GM21825 (cell line): ENCODE measurements around the gene APOA4.
"Not testable (repeated sequence)": the region's sequence is repeated elsewhere in the genome, so short reads cannot be mapped to it uniquely, and the experiment has no call there.

Experiments
- ATAC-seq: cut with Tn5 transposase; IDR thresholded peaks from one replicate; pipeline ENCODE4 v1.9.1; 2021; ENCODE audit warnings: mild to moderate bottlenecking, moderate library complexity; ENCODE audit not compliant: unreplicated experiment

APOA4 gene

GRCh38 chr11:116804001-116804400, 19.1 kb downstream of the APOA4 start:
- no peak for ATAC-seq

- not testable (repeated sequence) for ATAC-seq
Measured at GRCh38 chr11:116801662-116802061, 21.4 kb downstream of the APOA4 start.

- ATAC-seq: no peak
Measured at GRCh38 chr11:116800610-116801009, 22.5 kb downstream of the APOA4 start.

GRCh38 chr11:116798368-116798767, 24.7 kb downstream of the APOA4 start:
- no peak for ATAC-seq

GRCh38 chr11:116797816-116798215, 25.3 kb downstream of the APOA4 start:
- ATAC-seq: no peak

- ATAC-seq: no peak
Measured at GRCh38 chr11:116796548-116796947, 26.6 kb downstream of the APOA4 start.

GRCh38 chr11:116794851-116795250, 28.3 kb downstream of the APOA4 start:
- no peak for ATAC-seq

GRCh38 chr11:116793772-116794097, 29.4 kb downstream of the APOA4 start:
- no peak for ATAC-seq

- ATAC-seq: no peak
Measured at GRCh38 chr11:116792869-116793771, 30.0 kb downstream of the APOA4 start.

GRCh38 chr11:116792144-116792868, 30.8 kb downstream of the APOA4 start:
- ATAC-seq: no peak

GRCh38 chr11:116791813-116792143, 31.3 kb downstream of the APOA4 start, which contains the start of gene APOA5:
Gene APOA5, minus strand, starts transcription at chr11:116791879. Its CDS starts 19 bp downstream, at chr11:116791860.
- ATAC-seq: no peak

- ATAC-seq: no peak
Measured at GRCh38 chr11:116791002-116791812, 31.9 kb downstream of the APOA4 start.

- no peak for ATAC-seq
Measured at GRCh38 chr11:116790167-116791001, 32.7 kb downstream of the APOA4 start.

- ATAC-seq: no peak
Measured at GRCh38 chr11:116788975-116789374, 34.1 kb downstream of the APOA4 start.

- ATAC-seq: no peak
Measured at GRCh38 chr11:116788534-116788933, 34.6 kb downstream of the APOA4 start.

GRCh38 chr11:116787786-116788486, 35.2 kb downstream of the APOA4 start, which contains the start of gene ZPR1:
Gene ZPR1, minus strand, starts transcription at chr11:116788023. Its CDS starts 33 bp downstream, at chr11:116787990.
- ATAC-seq: peak; percentile 82

- no peak for ATAC-seq
Measured at GRCh38 chr11:116787436-116787785, 35.7 kb downstream of the APOA4 start.

GRCh38 chr11:116786966-116787365, 36.1 kb downstream of the APOA4 start:
- no peak for ATAC-seq

- ATAC-seq: no peak
Measured at GRCh38 chr11:116786326-116786725, 36.8 kb downstream of the APOA4 start.

- ATAC-seq: no peak
Measured at GRCh38 chr11:116782728-116783127, 40.4 kb downstream of the APOA4 start.
